SHP77 treated with DMSO at 0.1 percent for 48 hours (cell line): ENCODE data around the gene CRTC2.
"Not testable (repeated sequence)": the region's sequence is repeated elsewhere in the genome, so short reads cannot be mapped to it uniquely, and the experiment has no call there.

Experiments used
- DNase-seq: peaks from one replicate; lab custom pipeline; 2025; lab: John Stamatoyannopoulos, UW

CRTC2 gene, protein sequence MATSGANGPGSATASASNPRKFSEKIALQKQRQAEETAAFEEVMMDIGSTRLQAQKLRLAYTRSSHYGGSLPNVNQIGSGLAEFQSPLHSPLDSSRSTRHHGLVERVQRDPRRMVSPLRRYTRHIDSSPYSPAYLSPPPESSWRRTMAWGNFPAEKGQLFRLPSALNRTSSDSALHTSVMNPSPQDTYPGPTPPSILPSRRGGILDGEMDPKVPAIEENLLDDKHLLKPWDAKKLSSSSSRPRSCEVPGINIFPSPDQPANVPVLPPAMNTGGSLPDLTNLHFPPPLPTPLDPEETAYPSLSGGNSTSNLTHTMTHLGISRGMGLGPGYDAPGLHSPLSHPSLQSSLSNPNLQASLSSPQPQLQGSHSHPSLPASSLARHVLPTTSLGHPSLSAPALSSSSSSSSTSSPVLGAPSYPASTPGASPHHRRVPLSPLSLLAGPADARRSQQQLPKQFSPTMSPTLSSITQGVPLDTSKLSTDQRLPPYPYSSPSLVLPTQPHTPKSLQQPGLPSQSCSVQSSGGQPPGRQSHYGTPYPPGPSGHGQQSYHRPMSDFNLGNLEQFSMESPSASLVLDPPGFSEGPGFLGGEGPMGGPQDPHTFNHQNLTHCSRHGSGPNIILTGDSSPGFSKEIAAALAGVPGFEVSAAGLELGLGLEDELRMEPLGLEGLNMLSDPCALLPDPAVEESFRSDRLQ

DNA sequence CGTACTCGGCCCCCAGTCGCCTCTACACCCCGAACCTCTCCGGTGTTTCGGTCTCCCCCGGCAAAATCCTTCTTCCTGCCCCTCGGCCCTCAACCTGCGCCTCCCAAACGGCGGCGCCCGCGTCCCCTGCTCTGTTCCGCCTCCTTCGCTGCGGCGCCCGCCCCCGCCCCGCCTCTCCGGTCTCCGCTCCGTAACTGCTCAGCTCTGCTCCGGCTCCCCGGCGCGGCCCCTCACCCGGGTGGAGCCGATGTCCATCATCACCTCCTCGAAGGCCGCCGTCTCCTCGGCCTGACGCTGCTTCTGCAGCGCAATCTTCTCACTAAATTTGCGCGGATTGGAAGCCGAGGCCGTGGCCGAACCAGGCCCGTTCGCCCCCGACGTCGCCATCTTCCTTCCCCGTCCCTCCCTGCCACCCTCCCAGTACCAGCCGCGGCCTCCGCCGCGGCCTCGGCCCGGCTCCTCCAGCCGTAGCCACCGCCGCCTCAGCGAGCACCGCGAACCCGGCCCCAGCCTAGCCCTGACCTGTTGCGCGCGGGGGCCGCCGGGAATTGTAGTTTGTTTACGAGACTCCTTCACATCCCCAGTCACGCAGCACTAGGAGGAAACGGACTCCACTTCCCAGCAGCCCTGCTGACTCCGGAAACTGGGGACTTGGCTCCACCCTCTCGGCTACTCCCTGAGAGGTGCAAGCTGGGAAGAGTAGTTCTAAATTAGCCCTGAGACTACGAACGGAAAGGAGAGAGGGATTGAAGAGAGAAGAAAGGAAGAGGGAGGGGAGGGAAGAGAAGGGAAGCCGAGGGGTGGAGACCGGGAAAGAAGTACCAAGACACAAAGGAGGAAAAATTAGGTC is at the start of gene CRTC2:
TSS of gene CRTC2 (minus strand) at position 502 of the 850 bp plus-strand sequence. CDS start at position 387, 115 bp downstream.
- DNase-seq = peak; percentile 100

DNA sequence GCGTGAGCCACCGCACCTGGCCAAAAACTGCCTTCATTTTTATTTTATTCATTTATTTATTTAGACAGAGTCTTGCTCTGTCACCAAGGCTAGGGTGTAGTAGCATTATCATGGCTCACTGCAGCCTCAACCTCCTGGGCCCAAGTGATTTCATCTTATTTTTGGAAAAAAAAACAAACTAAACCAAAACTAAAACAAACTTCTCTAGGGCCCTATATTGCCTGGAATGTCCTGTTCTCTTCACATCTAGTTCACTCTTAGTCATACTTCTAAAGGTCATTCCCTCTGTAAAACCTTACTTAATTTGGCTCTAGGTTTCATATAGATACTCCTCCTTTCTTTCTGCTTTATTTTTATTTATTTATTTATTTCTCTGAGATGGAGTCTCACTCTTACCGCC is 47.7 kb upstream of the CRTC2 start:
- no peak for DNase-seq

DNA sequence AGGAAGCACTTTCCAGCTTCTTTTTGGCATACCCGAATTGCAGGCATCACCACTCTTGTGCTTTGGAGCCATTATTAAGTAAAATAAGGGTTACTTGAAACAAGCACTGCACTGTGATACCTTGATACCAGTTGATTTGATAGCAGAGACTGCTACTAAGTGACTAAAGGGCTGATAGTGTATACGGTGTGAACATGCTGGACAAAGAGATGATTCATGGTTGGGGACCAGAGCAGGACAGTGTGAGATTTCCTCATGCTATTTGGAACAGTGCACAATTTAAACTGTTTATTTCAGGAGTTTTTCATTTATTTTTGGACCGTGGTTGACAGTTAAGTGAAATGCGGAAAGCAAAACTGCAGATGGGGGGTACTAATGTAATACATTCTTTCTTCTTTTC is 42.0 kb upstream of the CRTC2 start:
- DNase-seq = no peak

DNA sequence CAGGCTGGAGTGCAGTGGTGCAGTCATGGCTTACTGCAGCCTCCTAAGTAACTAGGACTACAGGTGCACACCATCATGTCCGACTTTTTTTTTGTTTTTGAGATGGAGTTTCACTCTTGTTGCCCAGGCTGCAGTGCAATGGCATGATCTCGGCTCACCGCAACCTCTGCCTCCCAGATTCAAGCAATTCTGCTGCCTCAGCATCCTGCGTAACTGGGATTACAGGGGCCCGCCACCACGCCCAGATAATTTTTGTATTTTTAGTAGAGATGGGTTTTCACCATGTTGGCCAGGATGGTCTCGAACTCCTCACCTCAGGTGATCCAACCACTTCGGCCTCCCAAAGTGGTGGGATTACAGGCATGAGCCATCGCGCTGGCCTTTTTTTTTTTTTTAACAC is 38.5 kb upstream of the CRTC2 start:
- DNase-seq = not testable (repeated sequence)

DNA sequence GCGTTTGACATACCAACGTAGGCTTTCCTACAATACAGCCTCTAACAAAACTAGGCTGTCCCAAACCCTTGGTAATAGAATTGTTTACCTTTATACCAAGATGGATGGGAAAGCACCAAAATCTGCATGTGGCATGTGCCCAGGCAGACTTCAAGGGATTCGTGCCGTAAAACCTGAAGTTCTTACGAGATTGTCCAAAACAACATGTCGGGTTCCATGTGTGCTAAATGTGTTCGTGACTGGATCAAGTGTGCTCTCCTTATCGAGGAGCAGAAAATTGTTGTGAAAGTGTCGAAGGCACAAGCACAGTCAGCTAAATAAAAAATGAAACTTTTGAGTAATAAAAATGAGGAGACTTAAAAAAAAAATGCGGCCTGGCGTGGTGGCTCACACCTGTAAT is 37.2 kb upstream of the CRTC2 start:
- DNase-seq = no peak

DNA sequence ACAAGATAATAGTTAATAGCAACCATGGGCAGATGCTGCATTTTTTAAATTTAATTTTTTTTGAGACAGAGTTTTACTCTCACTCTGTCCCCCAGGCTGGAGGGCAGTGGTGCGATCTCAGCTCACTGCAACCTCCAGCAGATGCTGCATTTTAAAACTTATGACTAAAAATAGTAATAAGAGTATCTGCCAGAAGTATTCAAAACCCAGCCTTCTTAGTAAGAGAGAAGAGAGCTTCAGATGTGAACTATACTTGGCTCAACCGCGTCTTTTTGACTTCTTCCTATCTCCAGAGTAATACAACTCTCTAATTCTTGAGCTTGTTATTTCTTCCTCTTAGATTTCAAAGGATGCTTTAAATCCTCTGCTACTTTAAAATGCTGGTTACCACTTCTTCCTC is 36.8 kb upstream of the CRTC2 start:
- DNase-seq = no peak

DNA sequence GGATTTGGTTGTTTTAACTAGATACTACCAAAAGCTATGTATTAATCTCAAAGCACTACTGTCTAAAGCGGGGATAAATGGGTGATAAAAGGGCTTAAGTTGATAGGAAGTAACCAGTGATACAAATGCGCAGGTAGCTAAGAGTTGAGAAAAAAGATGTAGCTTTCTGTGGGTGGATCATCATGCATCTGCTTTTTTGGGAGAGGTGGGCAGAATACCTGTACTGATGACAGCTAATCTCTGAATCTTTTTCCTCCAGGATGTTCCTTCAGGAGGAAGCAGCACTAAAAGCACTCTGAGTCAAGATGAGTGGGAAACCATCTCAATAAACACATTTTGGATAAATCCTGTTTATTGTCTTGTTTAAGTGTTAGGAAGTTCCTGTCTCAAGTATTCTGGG is 33.4 kb upstream of the CRTC2 start:
- no peak for DNase-seq

DNA sequence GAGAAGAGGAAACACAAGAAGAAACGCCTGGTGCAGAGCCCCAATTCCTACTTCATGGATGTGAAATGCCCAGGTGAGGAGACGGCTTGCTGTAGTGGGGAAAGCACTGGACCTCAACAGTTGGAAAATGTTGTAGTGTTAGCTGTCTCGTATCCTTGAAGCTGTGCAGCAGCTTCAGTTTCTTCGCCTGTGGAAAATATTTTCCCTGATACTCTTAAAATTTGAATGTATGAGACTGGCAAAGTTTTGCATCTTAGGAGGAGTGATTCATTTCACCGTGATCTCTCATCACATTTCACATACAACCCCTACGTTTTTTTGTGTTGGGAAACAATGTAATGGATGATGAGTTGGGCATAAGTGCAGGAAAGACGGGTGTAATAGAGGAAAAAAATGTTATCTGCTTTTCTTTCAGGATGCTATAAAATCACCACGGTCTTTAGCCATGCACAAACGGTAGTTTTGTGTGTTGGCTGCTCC is 32.8 kb upstream of the CRTC2 start:
- no peak for DNase-seq

DNA sequence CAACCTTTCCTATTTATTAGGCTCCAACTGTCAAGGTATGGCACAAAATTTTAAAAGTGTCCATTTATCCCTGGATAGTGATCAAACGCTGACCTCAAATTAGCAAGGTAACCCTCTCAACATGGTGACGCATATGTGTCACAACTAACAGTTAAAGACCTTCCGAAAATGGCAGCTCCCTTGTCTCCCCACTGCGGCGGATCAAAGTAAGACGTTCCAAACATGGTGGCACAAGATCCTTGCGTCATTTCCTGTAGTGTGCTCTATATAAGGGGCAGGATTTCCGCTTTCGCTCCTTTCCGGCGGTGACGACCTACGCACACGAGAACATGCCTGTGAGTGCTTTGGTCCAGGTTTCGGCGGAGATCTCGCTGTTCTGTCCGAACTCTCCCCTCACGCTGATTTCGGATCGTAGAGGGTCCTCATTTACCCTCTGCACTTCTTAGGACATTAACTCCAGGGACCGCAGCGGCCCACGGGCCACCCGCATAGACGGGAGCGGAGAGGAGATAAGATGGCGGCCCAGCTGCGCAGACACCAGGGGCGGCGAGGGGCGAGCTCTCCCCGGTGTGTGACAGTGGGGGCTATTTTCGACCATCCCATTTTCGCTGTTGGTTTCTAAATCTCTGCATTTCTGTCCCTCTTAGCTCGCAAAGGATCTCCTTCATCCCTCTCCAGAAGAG is 32.2 kb upstream of the CRTC2 start, which contains the start of gene RPS27:
TSS of gene RPS27 (plus strand) at position 295 of the 683 bp plus-strand sequence. CDS start at position 330, 35 bp downstream.
- DNase-seq = peak; percentile 99

DNA sequence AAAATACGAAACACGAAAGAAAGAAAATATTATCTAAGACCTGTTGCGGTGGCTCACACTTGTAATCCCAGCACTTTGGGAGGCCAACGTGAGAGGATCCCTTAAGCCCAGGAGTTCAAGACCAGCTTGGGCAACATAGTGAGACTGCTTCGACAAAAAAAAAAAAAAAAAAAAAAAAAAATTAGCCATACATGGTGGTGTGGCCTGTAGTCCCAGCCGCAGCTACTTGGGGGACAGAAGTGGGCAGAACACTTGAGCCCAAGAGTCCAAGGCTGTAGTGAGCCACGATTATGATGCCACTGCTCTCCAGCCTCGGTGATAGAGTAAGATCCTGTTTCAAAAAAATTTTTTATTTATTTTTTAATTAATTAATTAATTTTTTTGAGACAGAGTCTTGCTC is 29.2 kb upstream of the CRTC2 start:
- no peak for DNase-seq

DNA sequence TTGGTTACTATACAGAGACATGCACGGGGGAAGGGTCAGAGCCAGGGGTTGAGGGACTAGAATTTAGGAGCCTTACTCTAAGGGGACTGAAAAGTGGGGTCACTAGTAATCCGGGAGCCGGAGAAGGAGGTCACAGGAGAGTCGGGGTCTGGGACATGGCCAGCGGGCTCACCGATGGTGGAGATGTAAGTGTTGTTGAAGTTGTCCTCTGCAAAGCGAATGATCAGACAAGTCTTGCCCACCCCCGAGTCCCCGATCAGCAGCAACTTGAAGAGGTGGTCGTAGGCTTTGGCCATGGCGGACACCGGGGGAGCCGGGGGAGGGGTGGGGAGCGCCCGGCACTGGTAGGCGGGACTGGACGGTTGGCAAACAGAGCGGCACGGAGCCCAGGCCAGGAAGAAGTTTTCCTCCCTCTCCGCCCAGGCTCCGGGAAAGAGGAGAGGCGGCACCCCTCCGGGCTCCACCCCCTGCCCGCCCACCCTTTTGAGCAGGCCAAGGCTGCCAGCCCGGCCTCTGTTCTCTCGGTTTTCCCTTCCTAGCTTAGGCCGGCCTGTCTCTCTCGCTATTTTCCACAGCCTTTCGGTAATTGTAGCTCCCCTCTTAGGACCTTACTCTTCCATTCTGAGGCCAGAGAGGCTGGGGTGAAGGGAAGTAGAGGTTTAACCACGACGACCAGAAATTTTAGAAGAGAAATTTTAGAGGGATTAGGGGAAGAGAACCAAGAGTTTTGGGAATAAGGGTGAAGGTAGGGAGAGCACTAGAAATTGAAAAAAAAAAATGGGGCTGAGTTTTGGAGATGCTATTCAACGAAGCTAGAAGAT is 27.7 kb upstream of the CRTC2 start, which contains the start of gene RAB13:
TSS of gene RAB13 (minus strand) at position 399 of the 821 bp plus-strand sequence. CDS start at position 296, 103 bp downstream.
- peak; percentile 92 for DNase-seq

DNA sequence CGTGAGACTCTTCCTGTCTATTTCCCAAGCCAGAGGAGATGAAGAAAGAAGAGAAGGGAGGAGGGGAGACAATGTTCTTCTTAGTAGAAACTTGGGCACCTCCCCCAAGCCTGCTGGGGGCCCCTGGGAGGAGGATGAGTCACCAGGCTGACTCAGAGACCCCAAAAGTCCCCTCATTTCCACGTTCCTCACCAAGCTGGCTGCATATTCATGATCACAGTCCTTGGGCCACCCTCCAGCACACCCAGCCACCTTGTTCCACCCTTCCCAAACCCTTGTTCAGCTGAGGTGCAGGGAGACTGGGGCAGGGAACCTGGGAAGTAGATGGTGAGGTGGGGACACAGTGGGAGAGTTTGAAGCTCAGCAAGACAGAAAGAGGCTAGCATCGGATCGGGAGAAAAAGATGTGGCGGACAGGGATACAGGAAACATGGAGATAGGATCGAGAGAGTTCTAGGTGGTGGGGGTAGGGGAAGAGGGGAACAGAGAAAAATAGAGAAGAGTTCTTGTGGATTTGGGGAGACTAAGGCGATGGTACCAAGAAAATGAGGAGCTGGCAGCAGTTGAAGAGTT is 27.0 kb upstream of the CRTC2 start:
- no peak for DNase-seq

DNA sequence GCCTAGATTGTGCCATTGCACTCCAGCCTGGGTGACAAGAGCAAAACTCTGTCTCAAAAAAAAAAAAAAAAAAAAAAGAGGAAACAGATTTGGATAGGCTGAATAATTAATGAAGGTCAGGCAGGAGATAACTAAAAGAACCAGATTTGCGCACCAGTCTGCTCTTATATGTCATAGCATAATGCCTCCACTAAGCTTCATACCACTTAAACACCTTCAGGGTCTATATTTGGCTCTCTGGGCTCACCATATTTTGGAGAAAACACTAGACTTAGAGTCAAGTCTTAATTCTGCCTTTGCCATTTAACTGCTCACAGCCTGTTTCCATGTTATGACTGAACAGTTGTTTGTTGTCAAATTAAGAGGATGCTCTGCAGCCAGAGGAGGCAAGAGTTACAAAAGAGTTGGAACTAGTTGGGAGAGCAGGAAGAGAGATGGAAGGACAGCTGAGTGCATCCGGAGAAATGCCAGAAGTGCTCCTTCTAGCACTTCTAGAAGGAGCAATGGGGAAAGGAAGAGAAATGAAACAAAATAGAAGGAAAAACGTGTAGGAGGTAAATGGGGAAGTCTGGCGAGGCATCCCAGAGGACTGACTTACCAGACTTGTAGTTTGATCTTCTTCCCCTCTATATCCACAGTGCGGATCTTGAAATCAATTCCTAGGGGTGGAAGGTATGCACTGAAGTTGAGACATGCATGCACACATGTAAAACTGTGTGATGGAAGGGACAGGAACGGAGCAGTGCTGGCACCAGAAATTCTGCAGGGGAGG is 25.9 kb upstream of the CRTC2 start:
- DNase-seq = no peak

DNA sequence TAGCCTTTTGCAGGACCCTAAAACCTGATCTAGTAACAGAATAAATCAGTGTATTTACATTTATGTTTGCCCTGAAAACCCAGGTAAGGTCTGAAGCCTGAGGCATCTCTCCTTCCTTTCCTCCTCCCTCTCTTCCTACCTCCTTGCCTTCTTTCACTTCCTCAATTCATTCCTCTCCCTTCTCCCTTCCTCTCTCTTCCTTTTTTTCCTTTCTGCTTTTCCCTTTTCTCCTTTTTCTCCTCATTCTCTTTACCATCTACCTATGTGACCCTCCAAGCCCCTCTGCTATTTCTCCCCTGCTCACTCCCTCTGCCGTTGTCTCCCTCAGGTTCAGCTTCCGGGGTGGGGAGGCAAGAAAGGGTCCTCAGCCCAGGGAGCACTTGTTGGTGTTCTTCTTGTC is 23.3 kb upstream of the CRTC2 start:
- not testable (repeated sequence) for DNase-seq

DNA sequence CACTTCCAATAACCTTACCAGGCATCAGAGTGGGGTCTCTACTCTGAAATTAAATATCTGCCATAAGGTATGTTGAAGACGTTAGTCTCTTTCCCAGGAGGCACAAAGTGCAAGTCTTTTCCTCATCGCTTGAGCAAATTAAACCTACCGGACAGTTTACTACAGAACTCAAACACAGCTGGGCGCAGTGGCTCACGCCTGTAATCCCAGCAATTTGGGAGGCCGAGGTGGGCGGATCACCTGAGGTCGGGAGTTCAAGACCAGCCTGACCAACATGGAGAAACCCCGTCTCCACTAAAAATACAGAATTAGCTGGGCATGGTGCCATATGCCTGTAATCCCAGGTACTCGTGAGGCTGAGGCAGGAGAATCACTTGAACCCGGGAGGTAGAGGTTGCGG is 20.7 kb upstream of the CRTC2 start:
- not testable (repeated sequence) for DNase-seq

DNA sequence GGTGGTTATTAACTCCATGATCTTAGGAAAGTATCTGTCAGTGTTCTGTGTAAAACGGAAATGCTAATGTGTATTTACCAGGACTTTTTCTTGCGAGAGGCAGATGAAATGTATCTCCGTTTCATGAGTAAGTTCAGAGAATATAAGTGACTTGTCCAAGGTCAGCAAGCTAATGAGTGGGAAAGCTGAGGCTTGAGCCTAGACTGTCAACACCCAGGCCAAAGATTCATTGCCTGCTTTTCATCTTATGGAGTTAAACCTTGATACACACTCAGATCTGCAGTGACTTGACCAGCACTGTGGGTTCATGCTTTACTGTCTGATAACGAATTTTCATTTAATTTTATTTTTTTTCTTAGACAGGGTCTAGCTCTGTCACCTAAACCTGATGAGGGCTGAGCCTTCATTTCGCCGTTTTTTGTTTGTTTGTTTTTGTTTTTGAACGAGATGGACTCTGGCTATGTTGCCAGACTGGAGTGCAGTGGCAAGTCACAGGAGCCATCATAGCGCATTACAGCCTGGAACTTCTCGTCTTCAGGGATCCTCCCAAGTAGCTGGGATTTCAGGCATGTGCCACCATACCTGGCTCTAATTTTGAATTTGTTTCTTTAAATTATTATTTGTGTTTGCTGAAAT is 20.0 kb upstream of the CRTC2 start:
- peak; percentile 62 for DNase-seq

DNA sequence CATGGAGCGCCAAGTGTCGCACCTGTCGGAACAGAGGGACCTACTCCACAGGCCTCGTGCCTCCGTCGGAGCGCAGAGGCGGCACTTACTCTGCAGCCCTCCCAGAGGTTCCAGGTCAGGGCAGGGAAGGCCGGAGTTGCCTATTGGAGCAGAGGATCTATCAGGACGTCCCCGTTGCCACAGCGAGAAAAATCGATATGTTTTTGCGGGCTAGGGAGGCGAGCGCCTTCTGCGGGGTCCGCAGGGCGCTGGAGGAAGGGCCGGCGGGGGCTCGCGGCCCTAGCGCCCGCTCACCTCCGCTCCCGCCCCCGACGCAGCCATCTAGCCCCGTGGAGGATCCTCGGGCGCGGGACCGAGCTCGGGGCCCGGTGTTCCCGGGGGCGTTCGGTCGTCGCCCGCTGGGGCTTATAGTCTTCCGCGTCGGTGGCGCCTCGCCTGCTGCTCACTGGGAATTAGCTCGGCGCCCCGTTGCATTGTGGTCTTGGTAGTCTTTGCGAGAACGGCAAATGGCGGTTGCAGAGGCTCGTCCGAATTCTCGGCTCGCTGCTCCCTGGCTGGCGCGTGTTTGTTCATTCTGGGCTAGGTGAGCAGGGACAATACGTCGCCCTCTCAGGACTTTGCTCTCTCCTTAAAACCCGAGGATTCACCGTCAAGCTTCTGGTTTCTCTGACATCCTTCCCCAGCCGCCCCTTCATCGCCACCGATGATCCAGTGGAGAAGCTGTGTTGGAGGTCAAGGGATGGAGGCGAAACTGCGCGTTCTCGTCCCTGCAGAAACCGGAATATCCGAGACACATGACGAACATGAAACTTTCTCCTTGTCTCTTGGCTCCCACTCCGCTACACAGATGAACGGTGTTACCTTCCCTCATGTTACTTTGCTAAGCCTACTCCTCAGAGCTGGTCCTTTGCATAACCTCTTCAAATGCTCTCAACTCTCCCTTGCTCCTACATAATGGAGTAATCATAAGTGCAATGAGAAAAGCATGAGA is 19.1 kb upstream of the CRTC2 start, which contains the start of gene JTB:
TSS of gene JTB (minus strand) at position 425 of the 991 bp plus-strand sequence. CDS start at position 3, 422 bp downstream.
- peak; percentile 89 for DNase-seq
